ENCODE data around the gene ALK.

- no peak for TF ChIP-seq CTCF (IDR thresholded peaks at IDR 0.05; ENCODE audit: low read length)
- no peak for TF ChIP-seq EZH2 (IDR thresholded peaks at IDR 0.05; ENCODE audit: borderline replicate concordance, low read length)
These were observed 30.2 kb upstream of the ALK start for GRCh38 chr2:29951576-29951975.
